ENCODE measurements around the gene GET4. TPM values are rescaled to one million over a fixed set of nuclear protein-coding genes. Genes with fewer than 3 reads are reported as not detected.

The GET4 gene
- polyA plus RNA-seq, 3 donors = 20.1 to 36.8 (median 25.5) TPM

- Mint-ChIP-seq H3K36me3 (peaks cover 71 to 87% of the 10 kb centered on the region in 2 donors), H3K27me3 (ENCODE audit: low read depth in 3 of 3) (peaks cover 2 to 3% (median 2%) of the 10 kb centered on the region in 3 donors), H3K4me1 (no peaks in the 10 kb centered on the region), H3K9me3 (peaks cover 2 to 25% (median 10%) of the 10 kb centered on the region in 7 donors), H3K4me3 (no peak overlapping the region), H3K27ac (no peak overlapping the region)
- no peak for TF ChIP-seq CTCF (IDR thresholded peaks at IDR 0.05)
- Histone ChIP-seq H2AFZ (ENCODE audit: insufficient read depth, low read depth, low read length, poor library complexity, severe bottlenecking) (no peak overlapping the region), H3K9me3 (replicated peaks in 1 of 2; ENCODE audit: control insufficient read depth in 1 of 2, insufficient read depth in 1 of 2, low read length in 2 of 2) (peaks cover 3 to 20% of the 10 kb centered on the region in 2 donors), H4K20me1 (ENCODE audit: insufficient read depth, low read length) (peaks cover 6% of the 10 kb centered on the region), H3K36me3 (replicated peaks in 1 of 2; ENCODE audit: control insufficient read depth in 1 of 2, insufficient read depth in 2 of 2, low read length in 2 of 2) (peaks cover 53 to 76% of the 10 kb centered on the region in 2 donors), H3K27ac (ENCODE audit: low read depth in 1 of 2, low read length in 2 of 2) (no peak overlapping the region), H3K9ac (ENCODE audit: insufficient read depth, low read length, poor library complexity, severe bottlenecking) (no peak overlapping the region), H3K27me3 (ENCODE audit: control insufficient read depth in 2 of 2, insufficient read depth in 2 of 2, low read length in 2 of 2) (no peaks in the 10 kb centered on the region), H3K79me2 (ENCODE audit: insufficient read depth, low read length) (no peaks in the 10 kb centered on the region), H3K4me3 (replicated peaks in 1 of 3; ENCODE audit: low read depth in 2 of 3, low read length in 3 of 3) (no peak overlapping the region), H3K4me1 (ENCODE audit: control insufficient read depth in 1 of 2, insufficient read depth in 2 of 2, low read length in 2 of 2) (no peaks in the 10 kb centered on the region), H3K4me2 (replicated peaks; ENCODE audit: extremely low read depth, low read length, poor library complexity, severe bottlenecking) (no peak overlapping the region)
- DNase-seq = no peak
- 95% methylated on average over 7 of the region's 17 CpGs for WGBS (ENCODE audit: insufficient coverage)
- intact Hi-C loops (cut with micrococcal nuclease) = no loop called here
Observed at GRCh38 chr7:843230-843629, 33.1 kb upstream of the GET4 start.

- no peaks in the 10 kb centered on the region for H4K20me1 ChIP-seq (ENCODE audit: insufficient read depth, low read length)
- peaks cover 56 to 76% of the 10 kb centered on the region in 2 donors for H3K36me3 ChIP-seq (replicated peaks in 1 of 2; ENCODE audit: control insufficient read depth in 1 of 2, insufficient read depth in 2 of 2, low read length in 2 of 2)
- TF ChIP-seq CTCF (IDR thresholded peaks at IDR 0.05) = no peak
- H2AFZ ChIP-seq (ENCODE audit: insufficient read depth, low read depth, low read length, poor library complexity, severe bottlenecking) = no peak overlapping the region
- H3K9me3 Mint-ChIP-seq = peaks cover 2 to 29% (median 14%) of the 10 kb centered on the region in 7 donors
- WGBS (ENCODE audit: insufficient coverage) = 90% methylated on average over 14 of the region's 14 CpGs
- H3K27me3 Mint-ChIP-seq (ENCODE audit: low read depth in 3 of 3) = peaks cover 0 to 2% (median 0%) of the 10 kb centered on the region in 3 donors
- H3K4me2 ChIP-seq (replicated peaks; ENCODE audit: extremely low read depth, low read length, poor library complexity, severe bottlenecking) = no peak overlapping the region
- peaks cover 71 to 88% of the 10 kb centered on the region in 2 donors for H3K36me3 Mint-ChIP-seq
- no peaks in the 10 kb centered on the region for H3K27me3 ChIP-seq (ENCODE audit: control insufficient read depth in 2 of 2, insufficient read depth in 2 of 2, low read length in 2 of 2)
- H3K79me2 ChIP-seq (ENCODE audit: insufficient read depth, low read length) = no peaks in the 10 kb centered on the region
- peaks cover 3 to 20% of the 10 kb centered on the region in 2 donors for H3K9me3 ChIP-seq (replicated peaks in 1 of 2; ENCODE audit: control insufficient read depth in 1 of 2, insufficient read depth in 1 of 2, low read length in 2 of 2)
- no peak overlapping the region for H3K27ac ChIP-seq (ENCODE audit: low read depth in 1 of 2, low read length in 2 of 2)
- no peaks in the 10 kb centered on the region for H3K4me1 Mint-ChIP-seq
- H3K4me3 Mint-ChIP-seq = no peak overlapping the region
- peak overlapping the region in 1 of 7 donors; percentile 53 for H3K27ac Mint-ChIP-seq
- H3K9ac ChIP-seq (ENCODE audit: insufficient read depth, low read length, poor library complexity, severe bottlenecking) = no peak overlapping the region
- intact Hi-C loops (cut with micrococcal nuclease) = no loop called here
- no peak overlapping the region for H3K4me3 ChIP-seq (replicated peaks in 1 of 3; ENCODE audit: low read depth in 2 of 3, low read length in 3 of 3)
- no peak for DNase-seq
- no peaks in the 10 kb centered on the region for H3K4me1 ChIP-seq (ENCODE audit: control insufficient read depth in 1 of 2, insufficient read depth in 2 of 2, low read length in 2 of 2)
Observed at GRCh38 chr7:844043-844442, 32.3 kb upstream of the GET4 start.
